Mesenchymal stem cell (in vitro differentiated cells and primary cell): ENCODE results near the gene PKIG.

Source experiments
- DNase-seq: peaks from one replicate; pipeline ENCODE4 v3.0.0-alpha.2; 2013
- H2AFZ ChIP-seq: one replicate; pipeline ENCODE4 v1.6.1; 2013; ENCODE audit warnings: low read depth, mild to moderate bottlenecking, control low read depth, inconsistent platforms, low read length, moderate library complexity
- H2AK5ac ChIP-seq: 2 replicates; pipeline ENCODE4 v1.6.1; 2013; ENCODE audit warnings: low read length, moderate library complexity, mild to moderate bottlenecking, inconsistent platforms; ENCODE audit not compliant: severe bottlenecking
- H2BK120ac ChIP-seq: one replicate; pipeline ENCODE4 v1.6.1; 2013; ENCODE audit warnings: low read depth, mild to moderate bottlenecking, inconsistent platforms, low read length, moderate library complexity
- H2BK12ac ChIP-seq, 2 experiments: one replicate each; pipeline ENCODE4 v1.6.1; 2013; ENCODE audit warnings: inconsistent platforms in 2 of 2, low read length in 2 of 2, mild to moderate bottlenecking in 2 of 2, moderate library complexity in 2 of 2, control low read depth in 1 of 2
- H2BK15ac ChIP-seq: one replicate; pipeline ENCODE4 v1.6.1; 2013; ENCODE audit warnings: mild to moderate bottlenecking, low read depth, inconsistent platforms; ENCODE audit not compliant: poor library complexity, severe bottlenecking
- H2BK5ac ChIP-seq: 2 replicates; pipeline ENCODE4 v1.6.1; 2013; ENCODE audit warnings: low read depth, mild to moderate bottlenecking, low read length, control low read depth, inconsistent platforms; ENCODE audit not compliant: poor library complexity, severe bottlenecking
- H3K14ac ChIP-seq, 2 experiments: one replicate each; pipeline ENCODE4 v1.6.1; 2013; ENCODE audit warnings: inconsistent platforms in 2 of 2, low read length in 2 of 2, control low read depth in 1 of 2, mild to moderate bottlenecking in 1 of 2, moderate library complexity in 1 of 2
- H3K18ac ChIP-seq, 2 experiments: one replicate each; pipeline ENCODE4 v1.6.1; 2013; ENCODE audit warnings: inconsistent platforms in 2 of 2, low read length in 2 of 2, control low read depth in 1 of 2, low read depth in 1 of 2, mild to moderate bottlenecking in 1 of 2
- H3K23ac ChIP-seq, 2 experiments: one replicate each; pipeline ENCODE4 v1.6.1; 2013; ENCODE audit warnings: inconsistent platforms in 2 of 2, low read length in 2 of 2, mild to moderate bottlenecking in 2 of 2, moderate library complexity in 2 of 2, control low read depth in 1 of 2
- H3K27ac ChIP-seq: 2 replicates; pipeline ENCODE4 v1.5.1; 2013; ENCODE audit warnings: mild to moderate bottlenecking, moderate library complexity, low read length, control low read depth, inconsistent platforms; ENCODE audit not compliant: poor library complexity, severe bottlenecking
- H3K27me3 ChIP-seq, 2 experiments: 2 replicates each; pipeline versions ENCODE4 v1.6.1 to v1.7.0; 2013; ENCODE audit warnings: low read length in 2 of 2, mild to moderate bottlenecking in 2 of 2, moderate library complexity in 2 of 2, control low read depth in 1 of 2, inconsistent platforms in 1 of 2; ENCODE audit not compliant: control insufficient read depth in 1 of 2, insufficient read depth in 1 of 2
- H3K36me3 ChIP-seq, 2 experiments: 2 replicates each; pipeline versions ENCODE4 v1.6.1 to v1.7.0; 2013; ENCODE audit warnings: low read length in 2 of 2, control low read depth in 1 of 2, inconsistent platforms in 1 of 2, low read depth in 1 of 2, mild to moderate bottlenecking in 1 of 2; ENCODE audit not compliant: insufficient read depth in 2 of 2, control insufficient read depth in 1 of 2
- H3K4ac ChIP-seq, 2 experiments: one replicate each; pipeline ENCODE4 v1.6.1; 2013; ENCODE audit warnings: inconsistent platforms in 2 of 2, low read length in 2 of 2, mild to moderate bottlenecking in 2 of 2, moderate library complexity in 2 of 2, control low read depth in 1 of 2, low read depth in 1 of 2
- H3K4me1 ChIP-seq: 2 replicates; pipeline ENCODE4 v1.6.1; 2013; ENCODE audit warnings: low read depth, low read length, control low read depth; ENCODE audit not compliant: control insufficient read depth, insufficient read depth
- H3K4me2 ChIP-seq: 2 replicates; pipeline ENCODE4 v1.6.1; 2013; ENCODE audit warnings: low read length, mild to moderate bottlenecking, inconsistent platforms; ENCODE audit not compliant: poor library complexity, severe bottlenecking
- H3K4me3 ChIP-seq, 2 experiments: 2 replicates each; pipeline versions ENCODE4 v1.5.1 to v1.7.0; 2013; ENCODE audit warnings: low read length in 2 of 2, mild to moderate bottlenecking in 2 of 2, control low read depth in 1 of 2, low read depth in 1 of 2; ENCODE audit not compliant: insufficient read depth in 1 of 2
- H3K79me1 ChIP-seq: replicated peaks from 2 replicates; pipeline ENCODE4 v1.6.1; 2013; ENCODE audit warnings: mild to moderate bottlenecking, control low read depth, low read length, inconsistent platforms; ENCODE audit not compliant: poor library complexity, severe bottlenecking
- H3K9ac ChIP-seq: 2 replicates; pipeline ENCODE4 v1.7.0; 2013; ENCODE audit warnings: mild to moderate bottlenecking, low read length, moderate library complexity
- H3K9me3 ChIP-seq: 2 replicates; pipeline ENCODE4 v1.7.0; 2013; ENCODE audit warnings: mild to moderate bottlenecking, low read length; ENCODE audit not compliant: control insufficient read depth
- H4K8ac ChIP-seq: one replicate; pipeline ENCODE4 v1.6.1; 2013; ENCODE audit warnings: inconsistent platforms, mild to moderate bottlenecking, low read length, moderate library complexity
- H4K91ac ChIP-seq: one replicate; pipeline ENCODE4 v1.6.1; 2013; ENCODE audit warnings: mild to moderate bottlenecking, low read length, inconsistent platforms
- WGBS: methylation state at CpG from one replicate; pipeline ENCODE4 v1.1.7; 2013; ENCODE audit warnings: mixed read lengths; 5-methylcytosine and 5-hydroxymethylcytosine counted together

Gene PKIG

GRCh38 chr20:44637042-44637441 lies 54.7 kb downstream of the PKIG start:
- H3K27ac ChIP-seq: no peak overlapping the region

DNA sequence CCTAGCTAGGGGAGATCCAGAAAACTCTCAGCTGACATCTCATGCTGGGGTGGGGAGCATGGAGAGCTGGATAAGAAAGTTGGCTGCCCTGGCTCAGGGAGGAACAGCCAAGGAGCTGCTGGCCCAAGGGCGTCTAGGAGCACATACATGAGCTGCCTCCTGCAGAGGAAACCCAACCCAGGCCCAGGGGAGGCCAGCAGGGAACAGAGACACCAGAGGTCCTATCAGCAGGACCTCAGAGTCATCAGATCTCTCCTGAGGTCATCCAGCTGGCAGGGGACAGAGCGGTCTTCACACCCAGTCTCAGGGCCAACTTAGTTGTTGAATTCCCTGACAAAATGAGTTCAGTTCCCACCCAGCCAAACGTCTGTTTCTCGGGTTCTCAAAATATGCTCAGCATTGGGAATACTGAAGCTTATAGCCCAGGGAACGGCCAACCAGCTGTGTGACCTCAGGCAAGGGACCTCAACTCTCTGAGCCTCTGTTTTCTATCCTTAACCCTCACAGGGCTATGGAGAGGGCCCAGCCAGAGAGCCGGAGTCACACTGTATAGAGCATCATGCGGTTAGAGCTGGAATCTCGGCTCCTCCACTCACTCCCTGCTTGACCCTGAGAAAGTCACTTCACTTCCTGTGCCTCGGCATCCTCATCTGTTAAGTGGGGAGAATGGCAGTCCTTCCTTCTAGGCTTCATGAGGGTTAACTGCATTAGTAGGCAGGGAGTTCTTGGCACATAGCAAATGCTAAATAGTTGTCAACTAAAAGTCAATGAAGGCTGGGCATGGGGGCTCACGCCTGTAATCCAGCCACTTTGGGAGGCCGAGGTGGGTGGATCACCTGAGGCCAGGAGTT lies 55.4 kb downstream of the PKIG start:
- no peaks in the 10 kb centered on the region for H3K27me3 ChIP-seq
- H2AK5ac ChIP-seq: no peak overlapping the region
- H3K14ac ChIP-seq: no peak overlapping the region
- DNase-seq: no peak
- H2BK120ac ChIP-seq: no peak overlapping the region
- no peak overlapping the region for H2AFZ ChIP-seq
- peaks cover 4% of the 10 kb centered on the region for H3K9me3 ChIP-seq
- H2BK15ac ChIP-seq: peak overlapping the region; percentile 14
- peak overlapping the region; percentile 65 for H4K91ac ChIP-seq
- WGBS: 88% methylated on average over 8 of the region's 11 CpGs
- H2BK12ac ChIP-seq: peak overlapping the region in 1 of 2 experiments; percentile 82
- H4K8ac ChIP-seq: peak overlapping the region; percentile 20
- peaks cover 16% of the 10 kb centered on the region for H3K4me1 ChIP-seq
- no peak overlapping the region for H3K23ac ChIP-seq
- no peak overlapping the region for H3K4ac ChIP-seq
- H2BK5ac ChIP-seq: no peak overlapping the region
- peaks cover 45 to 55% of the 10 kb centered on the region in 2 experiments for H3K36me3 ChIP-seq
- peaks cover 35% of the 10 kb centered on the region for H3K79me1 ChIP-seq
- H3K4me3 ChIP-seq: no peak overlapping the region
- H3K27ac ChIP-seq: no peak overlapping the region
- H3K4me2 ChIP-seq: no peak overlapping the region
- no peak overlapping the region for H3K18ac ChIP-seq
- H3K9ac ChIP-seq: peak overlapping the region; percentile 43

More at GRCh38 chr20:44637042-44637441, 54.7 kb downstream of the PKIG start:
- no peak overlapping the region for H3K4me3 ChIP-seq
- peak overlapping the region; percentile 22 for H3K9ac ChIP-seq
- no peak overlapping the region for H3K23ac ChIP-seq
- H3K14ac ChIP-seq: no peak overlapping the region
- 92% methylated on average over 3 of the region's 5 CpGs for WGBS
- no peak overlapping the region for H2AK5ac ChIP-seq
- H3K4ac ChIP-seq: no peak overlapping the region
- H3K79me1 ChIP-seq: peaks cover 35% of the 10 kb centered on the region
- no peak overlapping the region for H3K4me2 ChIP-seq
- H2BK5ac ChIP-seq: no peak overlapping the region
- no peak overlapping the region for H4K91ac ChIP-seq
- H3K18ac ChIP-seq: no peak overlapping the region
- H3K4me1 ChIP-seq: peaks cover 10% of the 10 kb centered on the region
- H3K36me3 ChIP-seq: peaks cover 45 to 60% of the 10 kb centered on the region in 2 experiments
- H2BK15ac ChIP-seq: peak overlapping the region; percentile 14
- H2BK12ac ChIP-seq: peak overlapping the region in 1 of 2 experiments; percentile 82
- H3K9me3 ChIP-seq: peaks cover 4% of the 10 kb centered on the region
- H4K8ac ChIP-seq: no peak overlapping the region
- no peaks in the 10 kb centered on the region for H3K27me3 ChIP-seq
- no peak for DNase-seq
- no peak overlapping the region for H2BK120ac ChIP-seq
- H2AFZ ChIP-seq: no peak overlapping the region

GRCh38 chr20:44640522-44640921 lies 58.1 kb downstream of the PKIG start:
- 95% methylated on average over 2 of the region's 2 CpGs for WGBS
- H2BK5ac ChIP-seq: no peak overlapping the region
- H3K36me3 ChIP-seq: peaks cover 18 to 27% of the 10 kb centered on the region in 2 experiments
- peak overlapping the region in 1 of 2 experiments; percentile 24 for H3K4me3 ChIP-seq
- peak overlapping the region in 1 of 2 experiments; percentile 4 for H3K18ac ChIP-seq
- no peak overlapping the region for H2AK5ac ChIP-seq
- peaks cover 35% of the 10 kb centered on the region for H3K79me1 ChIP-seq
- peak overlapping the region in 1 of 2 experiments; percentile 71 for H2BK12ac ChIP-seq
- no peak overlapping the region for H2AFZ ChIP-seq
- no peak overlapping the region for H4K91ac ChIP-seq
- H3K4me1 ChIP-seq: peaks cover 37% of the 10 kb centered on the region
- H2BK15ac ChIP-seq: peak overlapping the region; percentile 80
- H3K27ac ChIP-seq: no peak overlapping the region
- H2BK120ac ChIP-seq: no peak overlapping the region
- H3K9me3 ChIP-seq: peaks cover 4% of the 10 kb centered on the region
- no peak overlapping the region for H3K9ac ChIP-seq
- no peak overlapping the region for H3K4me2 ChIP-seq
- no peak overlapping the region for H3K4ac ChIP-seq
- no peak for DNase-seq
- no peak overlapping the region for H3K14ac ChIP-seq
- H4K8ac ChIP-seq: no peak overlapping the region
- H3K23ac ChIP-seq: no peak overlapping the region
- H3K27me3 ChIP-seq: no peaks in the 10 kb centered on the region

- peak overlapping the region; percentile 57 to 63 for H3K18ac ChIP-seq
- WGBS: 88% methylated on average over 5 of the region's 5 CpGs
Observed at GRCh38 chr20:44641325-44641724, 58.9 kb downstream of the PKIG start.

More at GRCh38 chr20:44641325-44641724, 58.9 kb downstream of the PKIG start:
- H3K4ac ChIP-seq: peak overlapping the region; percentile 70 to 93
- peak overlapping the region in 1 of 2 experiments; percentile 53 for H3K23ac ChIP-seq
- peaks cover 4% of the 10 kb centered on the region for H3K9me3 ChIP-seq
- H2BK15ac ChIP-seq: peak overlapping the region; percentile 80
- H4K91ac ChIP-seq: peak overlapping the region; percentile 18
- H3K27me3 ChIP-seq: no peaks in the 10 kb centered on the region
- H2BK12ac ChIP-seq: peak overlapping the region; percentile 75 to 91
- H2BK120ac ChIP-seq: peak overlapping the region; percentile 29
- H3K79me1 ChIP-seq: peaks cover 36% of the 10 kb centered on the region
- peak overlapping the region; percentile 51 for H2AFZ ChIP-seq
- no peak for DNase-seq
- H4K8ac ChIP-seq: peak overlapping the region; percentile 5
- H3K4me2 ChIP-seq: no peak overlapping the region
- H3K14ac ChIP-seq: no peak overlapping the region
- peak overlapping the region; percentile 85 for H2AK5ac ChIP-seq
- peaks cover 11 to 22% of the 10 kb centered on the region in 2 experiments for H3K36me3 ChIP-seq
- H3K9ac ChIP-seq: no peak overlapping the region
- peaks cover 45% of the 10 kb centered on the region for H3K4me1 ChIP-seq
- H3K4me3 ChIP-seq: no peak overlapping the region
- no peak overlapping the region for H2BK5ac ChIP-seq
- H3K27ac ChIP-seq: no peak overlapping the region
